HUES64 (cell line): ENCODE data around the gene CHRM3. TPM values are rescaled to one million over a fixed set of nuclear protein-coding genes. Genes with fewer than 3 reads are reported as not detected.
A peak's percentile ranks its signal among the peaks of the same experiment; 100 is the strongest.

ENCODE experiments used
- H3K27ac ChIP-seq: 2 replicates; pipeline ENCODE4 v1.7.0; 2013; ENCODE audit warnings: low read depth, low read length, inconsistent platforms
- H3K27me3 ChIP-seq: 2 replicates; pipeline ENCODE4 v1.6.1; 2013; ENCODE audit warnings: mild to moderate bottlenecking, low read length; ENCODE audit not compliant: insufficient read depth
- H3K36me3 ChIP-seq: 2 replicates; pipeline ENCODE4 v1.6.1; 2013; ENCODE audit warnings: mild to moderate bottlenecking, low read length; ENCODE audit not compliant: insufficient read depth
- H3K4me1 ChIP-seq: 2 replicates; pipeline ENCODE4 v1.6.1; 2013; ENCODE audit warnings: mild to moderate bottlenecking, low read length, moderate library complexity; ENCODE audit not compliant: insufficient read depth
- H3K4me3 ChIP-seq: 2 replicates; pipeline ENCODE4 v1.5.1; 2013; ENCODE audit warnings: mild to moderate bottlenecking, low read length, moderate library complexity
- H3K9ac ChIP-seq: 2 replicates; pipeline ENCODE4 v1.6.1; 2013; ENCODE audit warnings: mild to moderate bottlenecking, low read depth, low read length
- H3K9me3 ChIP-seq: 2 replicates; pipeline ENCODE4 v1.6.1; 2013; ENCODE audit warnings: low read depth, low read length; ENCODE audit not compliant: insufficient read depth
- WGBS: fragments of 150-250, 120-280 bp; methylation state at CpG from one replicate; pipeline ENCODE4 v1.1.7; 2013; ENCODE audit warnings: missing lambda C conversion rate; 5-methylcytosine and 5-hydroxymethylcytosine counted together
- polyA plus RNA-seq, 2 experiments: library from polyadenylated mRNA; stranded (reverse); fragments of 50-300 nt; gene quantifications; one replicate each; pipeline ENCODE4 v1.2.3, GENCODE V29; 2013

Gene CHRM3
- 2.1 TPM for polyA plus RNA-seq (2013, experiment 1 of 2)
- polyA plus RNA-seq (2013, experiment 2 of 2), result 2.9 TPM

DNA sequence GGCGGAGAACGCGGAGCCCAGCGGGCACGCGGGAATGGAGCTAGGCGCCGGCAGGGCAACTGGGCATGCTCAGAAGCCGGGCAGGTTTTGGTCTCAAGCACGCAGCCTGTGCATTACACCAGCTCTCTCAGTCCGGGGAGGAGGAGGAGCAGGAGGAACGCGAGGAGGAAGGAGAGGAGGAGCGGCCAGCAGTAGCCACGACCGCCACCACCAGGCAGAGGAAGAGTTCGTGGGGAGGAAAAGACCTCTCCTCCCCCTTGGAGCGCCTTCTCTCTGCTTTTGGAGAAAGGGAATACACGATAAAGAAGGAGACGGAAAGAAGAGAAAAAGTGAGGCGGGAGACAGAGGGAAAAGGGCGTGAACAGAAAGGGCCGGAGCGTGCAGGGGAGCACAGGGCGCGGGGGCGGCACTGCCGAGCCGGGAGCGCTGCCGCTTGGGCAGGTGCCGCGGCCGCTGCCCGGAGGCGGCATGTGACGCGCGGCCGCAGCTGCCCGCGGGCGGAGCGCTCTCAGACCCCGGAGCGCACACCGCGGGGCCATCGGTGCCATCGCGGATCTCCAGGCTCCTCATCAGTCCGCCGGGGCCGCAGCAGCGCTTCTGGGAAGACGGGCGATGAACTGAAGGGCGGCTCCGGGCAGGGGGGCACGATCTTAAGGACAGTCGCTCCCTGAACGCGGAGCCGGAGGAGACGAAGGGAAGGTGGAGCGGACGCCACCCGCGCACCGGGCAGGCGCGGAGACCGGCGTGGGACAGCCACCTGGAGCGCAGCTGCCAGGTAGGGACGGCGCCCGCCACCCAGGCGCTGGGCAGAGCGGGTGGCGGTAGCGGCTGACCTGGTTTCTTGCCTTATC lies at the start of gene CHRM3:
TSS of gene CHRM3 (plus strand) at position 116 of the 851 bp plus-strand sequence. CDS start 520,884 bp downstream, outside the sequence.
- under 1% methylated on average over 82 of the region's 82 CpGs for WGBS
- no peaks in the 10 kb centered on the region for H3K9me3 ChIP-seq
- H3K4me1 ChIP-seq, result peaks cover 8% of the 10 kb centered on the region
- H3K36me3 ChIP-seq, result no peaks in the 10 kb centered on the region
- H3K9ac ChIP-seq, result peak within 1 kb of the TSS; percentile 50
- H3K4me3 ChIP-seq, result peak within 1 kb of the TSS; percentile 69
- no peak within 1 kb of the TSS for H3K27ac ChIP-seq
- H3K27me3 ChIP-seq, result peaks cover 67% of the 10 kb centered on the region

DNA sequence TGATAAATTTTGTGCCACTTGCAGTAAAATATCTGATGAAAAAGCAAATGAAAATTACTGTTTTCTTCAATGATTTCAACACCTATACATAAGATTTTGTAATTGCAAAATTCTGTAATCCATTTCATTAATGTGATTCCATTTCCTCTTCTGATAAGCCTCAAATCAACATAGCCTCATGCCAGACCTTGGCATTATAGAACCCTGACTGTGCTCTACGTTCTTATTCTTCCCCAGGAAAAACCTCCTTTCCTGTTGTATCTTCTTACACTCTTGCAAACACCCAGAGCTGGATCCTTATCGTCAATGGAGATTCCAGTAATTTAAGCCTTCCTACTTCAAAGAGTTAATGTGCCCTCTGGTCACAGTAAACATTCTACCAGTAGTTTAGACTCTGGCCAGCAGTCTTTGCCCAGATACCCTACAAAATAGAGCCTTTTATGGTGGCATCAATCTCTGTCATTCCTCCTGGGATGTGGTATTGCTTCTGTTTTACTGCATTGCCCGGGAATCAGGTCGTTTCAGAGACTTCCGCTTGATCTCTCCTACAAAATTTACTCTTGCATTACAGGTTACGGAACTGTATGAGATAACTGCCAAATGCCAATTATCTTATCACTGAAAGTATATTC lies 48.5 kb upstream of the CHRM3 start:
- Histone ChIP-seq H3K27me3 (no peaks in the 10 kb centered on the region), H3K27ac (no peak overlapping the region), H3K4me3 (no peak overlapping the region), H3K4me1 (no peaks in the 10 kb centered on the region), H3K9ac (no peak overlapping the region), H3K9me3 (no peaks in the 10 kb centered on the region), H3K36me3 (no peaks in the 10 kb centered on the region)
- WGBS, result 90% methylated on average over 6 of the region's 6 CpGs

DNA sequence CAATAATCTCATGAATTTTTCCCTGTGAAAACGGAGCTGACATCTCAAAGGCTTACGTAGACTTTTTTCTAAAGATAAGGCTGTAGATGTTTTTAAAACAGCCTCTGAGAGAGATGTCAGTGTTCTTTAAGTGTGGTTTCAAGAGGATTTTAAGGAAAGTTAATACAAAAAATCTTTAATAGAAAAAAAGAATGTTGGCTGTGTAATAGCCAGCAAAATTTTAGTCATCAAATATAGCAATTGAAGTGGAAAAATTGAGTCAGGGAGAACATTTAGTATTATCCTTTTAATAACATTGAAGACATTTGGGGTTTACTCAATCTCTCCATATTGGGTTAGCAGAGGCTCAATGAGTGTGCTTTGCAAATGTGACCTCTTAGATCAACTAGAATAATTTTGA lies 38.6 kb upstream of the CHRM3 start:
- 96% methylated on average over 2 of the region's 2 CpGs for WGBS
- Histone ChIP-seq H3K9me3 (no peaks in the 10 kb centered on the region), H3K9ac (no peak overlapping the region), H3K4me1 (no peaks in the 10 kb centered on the region), H3K27ac (no peak overlapping the region), H3K4me3 (no peak overlapping the region), H3K36me3 (no peaks in the 10 kb centered on the region), H3K27me3 (no peaks in the 10 kb centered on the region)

DNA sequence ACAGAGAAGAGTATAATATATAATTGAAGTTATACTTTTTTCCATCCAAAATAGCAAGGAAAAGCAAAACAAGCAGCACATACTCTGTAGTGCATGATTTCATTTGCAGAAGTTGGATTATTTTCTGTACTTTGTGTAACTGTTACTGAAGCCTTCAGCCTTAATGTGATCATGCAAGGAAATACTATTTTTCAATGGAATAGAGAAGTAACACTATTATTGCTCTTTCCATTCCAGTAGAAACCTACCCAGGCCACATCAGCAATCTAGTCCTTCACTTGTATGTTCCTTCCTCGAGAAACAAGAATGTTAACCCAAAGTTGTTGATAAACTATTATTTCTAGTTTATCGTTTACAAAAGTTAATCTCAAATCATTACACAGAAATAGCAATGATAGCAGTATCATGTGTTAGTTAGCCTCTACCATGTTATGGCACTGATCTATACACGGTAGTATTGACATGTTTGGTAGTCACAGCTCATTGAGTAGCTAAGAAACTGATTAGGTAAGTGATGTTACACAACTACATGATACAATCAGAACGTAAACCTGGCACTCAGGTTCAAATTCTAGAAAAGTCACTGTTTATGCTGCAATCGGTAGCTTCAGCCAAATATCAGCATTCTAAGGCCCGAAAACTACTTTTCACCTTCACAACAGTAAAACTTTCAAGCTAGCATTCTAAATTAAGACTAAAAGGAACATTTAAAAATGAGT lies 37.6 kb upstream of the CHRM3 start:
- Histone ChIP-seq H3K36me3 (no peaks in the 10 kb centered on the region), H3K9ac (no peak overlapping the region), H3K27me3 (no peaks in the 10 kb centered on the region), H3K9me3 (no peaks in the 10 kb centered on the region), H3K4me1 (no peaks in the 10 kb centered on the region), H3K27ac (no peak overlapping the region), H3K4me3 (no peak overlapping the region)
- WGBS, result 95% methylated on average over 6 of the region's 6 CpGs

DNA sequence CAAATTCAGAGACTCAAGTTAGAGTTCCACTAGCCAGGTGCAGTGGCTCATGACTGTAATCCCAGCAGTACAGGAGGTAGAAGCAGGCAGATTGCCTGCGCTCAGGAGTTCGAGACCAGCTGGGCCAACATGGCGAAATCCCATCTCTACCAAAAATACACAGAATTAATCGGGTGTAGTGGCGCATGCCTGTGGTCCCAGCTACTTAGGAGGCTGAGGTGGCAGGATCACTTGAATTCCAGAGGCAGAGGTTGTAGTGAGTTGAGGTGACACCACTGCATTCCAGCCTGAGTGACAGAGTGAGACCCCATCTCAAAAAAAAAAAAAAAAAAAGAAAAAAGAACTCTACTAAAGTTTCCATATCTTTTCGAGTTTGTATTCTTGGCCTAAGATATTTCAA lies 36.7 kb upstream of the CHRM3 start:
- 98% methylated on average over 5 of the region's 6 CpGs for WGBS
- H3K4me1 ChIP-seq, result no peaks in the 10 kb centered on the region
- no peak overlapping the region for H3K9ac ChIP-seq
- no peaks in the 10 kb centered on the region for H3K36me3 ChIP-seq
- no peaks in the 10 kb centered on the region for H3K9me3 ChIP-seq
- H3K27ac ChIP-seq, result no peak overlapping the region
- no peaks in the 10 kb centered on the region for H3K27me3 ChIP-seq
- no peak overlapping the region for H3K4me3 ChIP-seq

DNA sequence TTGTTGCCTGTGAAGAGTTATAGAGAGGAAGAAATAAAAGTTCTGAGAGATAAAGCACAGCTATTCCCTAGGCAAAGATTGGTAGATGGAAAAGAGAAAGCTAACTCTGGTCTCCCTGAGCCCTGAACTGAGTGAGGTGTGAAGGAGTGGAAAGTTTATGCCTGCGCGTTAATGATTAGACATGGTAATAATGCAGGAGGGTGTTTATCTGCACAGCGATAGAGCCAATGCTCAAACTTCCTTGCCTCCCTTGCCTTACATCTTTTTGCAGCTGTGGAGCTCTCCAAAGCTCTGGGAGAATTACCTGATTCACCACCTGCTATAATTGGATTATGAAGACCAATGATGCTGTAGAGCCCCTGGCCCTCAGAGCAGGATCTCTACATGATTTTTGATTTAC lies 32.8 kb upstream of the CHRM3 start:
- Histone ChIP-seq H3K36me3 (no peaks in the 10 kb centered on the region), H3K9ac (no peak overlapping the region), H3K4me1 (no peaks in the 10 kb centered on the region), H3K4me3 (no peak overlapping the region), H3K27ac (no peak overlapping the region), H3K27me3 (no peaks in the 10 kb centered on the region), H3K9me3 (no peaks in the 10 kb centered on the region)
- WGBS, result 89% methylated on average over 3 of the region's 3 CpGs

DNA sequence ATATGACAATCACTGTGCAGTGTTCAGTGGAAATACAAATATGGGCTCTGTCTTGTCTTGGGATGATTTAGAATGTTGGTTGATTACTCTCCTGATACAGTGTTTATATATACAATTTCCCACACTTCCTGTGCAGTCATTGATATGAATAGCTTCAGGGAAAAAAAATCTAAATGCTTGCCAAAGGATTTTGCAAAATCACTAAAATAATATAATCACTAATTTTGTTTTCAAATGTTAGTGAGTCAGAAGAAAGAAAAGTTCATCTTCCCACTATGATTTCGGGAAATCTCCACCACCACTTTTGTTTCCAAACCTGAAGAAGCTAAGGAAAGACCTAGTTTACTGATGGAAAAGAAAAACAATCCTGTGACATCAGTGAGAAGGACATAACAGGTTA lies 32.1 kb upstream of the CHRM3 start:
- no CpG with 5 or more reads among the region's 1 CpG for WGBS

DNA sequence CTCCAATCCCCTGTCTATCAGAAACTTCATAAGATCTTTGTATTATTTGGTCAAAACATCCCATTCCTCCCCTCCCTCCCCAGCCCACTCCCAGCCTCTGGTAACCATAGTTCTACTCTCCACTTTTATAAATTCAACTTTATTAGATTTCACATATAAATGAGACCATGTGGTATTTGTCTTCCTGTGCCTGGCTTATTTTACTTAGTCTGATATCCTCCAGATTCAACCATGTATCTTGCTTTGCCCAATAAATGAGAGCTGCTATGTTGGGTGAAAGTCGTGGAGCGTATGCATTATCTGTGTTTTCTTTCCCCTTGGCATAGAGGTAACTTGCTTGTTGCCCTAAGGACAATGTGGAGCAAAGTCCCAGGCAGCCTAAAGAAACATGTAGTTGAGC lies 28.5 kb upstream of the CHRM3 start:
- WGBS, result 89% methylated on average over 2 of the region's 2 CpGs
- Histone ChIP-seq H3K4me1 (no peaks in the 10 kb centered on the region), H3K27ac (no peak overlapping the region), H3K27me3 (no peaks in the 10 kb centered on the region), H3K4me3 (no peak overlapping the region), H3K9ac (no peak overlapping the region), H3K36me3 (no peaks in the 10 kb centered on the region), H3K9me3 (no peaks in the 10 kb centered on the region)

More for the DNA sequence above, 32.1 kb upstream of the CHRM3 start:
- Histone ChIP-seq H3K4me3 (no peak overlapping the region), H3K9ac (no peak overlapping the region), H3K4me1 (no peaks in the 10 kb centered on the region), H3K27me3 (no peaks in the 10 kb centered on the region), H3K27ac (no peak overlapping the region), H3K9me3 (no peaks in the 10 kb centered on the region), H3K36me3 (no peaks in the 10 kb centered on the region)

DNA sequence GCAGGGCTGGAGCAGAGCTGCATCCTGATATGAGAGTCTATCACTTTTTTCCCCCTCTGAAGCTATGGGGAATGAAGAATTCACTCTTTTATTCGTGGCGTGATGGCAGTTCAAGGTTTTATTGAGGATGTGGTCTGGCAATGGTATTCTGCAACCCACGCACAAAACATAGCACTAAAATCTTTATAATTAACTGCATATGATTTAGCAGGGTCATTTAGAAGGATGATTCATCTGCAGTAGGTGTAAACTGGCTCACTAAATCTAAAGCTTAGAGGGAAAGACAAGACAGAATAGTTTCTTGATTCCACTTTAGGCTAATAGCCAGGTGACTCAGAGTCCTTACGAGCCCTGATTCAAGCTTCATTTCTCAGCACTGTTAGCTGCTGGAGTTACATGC lies 25.0 kb upstream of the CHRM3 start:
- H3K9me3 ChIP-seq, result no peaks in the 10 kb centered on the region
- no peaks in the 10 kb centered on the region for H3K4me1 ChIP-seq
- 92% methylated on average over 1 of the region's 4 CpGs for WGBS
- H3K36me3 ChIP-seq, result no peaks in the 10 kb centered on the region
- no peak overlapping the region for H3K9ac ChIP-seq
- no peaks in the 10 kb centered on the region for H3K27me3 ChIP-seq
- no peak overlapping the region for H3K4me3 ChIP-seq
- H3K27ac ChIP-seq, result no peak overlapping the region

DNA sequence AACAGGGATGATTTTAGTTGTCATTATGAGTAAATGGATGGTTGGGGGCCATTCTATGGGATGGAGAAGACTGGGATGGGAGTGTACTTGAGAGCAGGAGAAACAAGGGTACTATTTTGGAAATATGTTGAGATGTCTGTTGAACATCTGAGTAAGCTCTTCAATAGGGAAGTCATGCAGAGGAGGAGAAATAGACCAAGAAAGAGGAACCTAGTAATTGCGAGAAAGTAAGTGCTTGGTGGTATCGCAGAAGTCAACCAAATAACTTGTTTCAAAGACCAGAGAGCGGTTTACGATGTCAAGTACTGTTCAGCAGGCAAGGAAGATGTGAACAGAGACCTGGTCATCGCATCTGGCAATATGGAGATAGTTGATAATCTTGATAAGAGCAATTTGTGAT lies 22.4 kb upstream of the CHRM3 start:
- H3K4me1 ChIP-seq, result no peaks in the 10 kb centered on the region

DNA sequence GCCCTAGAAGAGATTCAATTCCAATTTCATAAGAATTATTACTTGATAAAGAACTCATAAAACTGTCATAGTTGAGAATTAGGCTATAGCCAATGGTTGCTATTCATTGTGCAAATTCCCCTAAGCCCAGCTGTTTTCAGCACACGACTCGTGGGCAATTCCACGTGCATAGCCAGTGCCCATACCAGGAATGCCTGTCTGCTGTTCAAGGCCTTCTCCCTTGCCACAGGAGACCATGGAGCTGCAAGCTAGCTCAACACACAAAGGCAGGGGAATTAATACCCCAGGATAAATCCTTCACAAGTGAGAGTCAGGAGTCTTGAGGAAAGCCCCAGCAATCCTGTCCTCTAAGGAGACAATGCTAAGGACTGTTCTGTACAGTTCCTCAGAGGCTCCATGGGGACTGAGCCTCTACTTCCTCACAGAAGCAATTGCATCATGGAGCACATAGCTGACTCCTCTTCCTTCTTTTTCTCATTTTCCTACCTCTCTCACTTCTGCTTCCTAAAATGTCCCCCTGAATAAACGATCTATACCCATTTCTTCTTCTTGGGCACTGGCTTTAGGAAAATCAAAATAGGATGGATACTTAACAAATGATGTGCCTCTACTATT lies 19.1 kb upstream of the CHRM3 start:
- Histone ChIP-seq H3K9ac (no peak overlapping the region), H3K27me3 (no peaks in the 10 kb centered on the region), H3K4me1 (no peaks in the 10 kb centered on the region), H3K36me3 (no peaks in the 10 kb centered on the region), H3K4me3 (no peak overlapping the region), H3K9me3 (no peaks in the 10 kb centered on the region), H3K27ac (no peak overlapping the region)
- WGBS, result 93% methylated on average over 4 of the region's 4 CpGs

More for the DNA sequence above, 22.4 kb upstream of the CHRM3 start:
- Histone ChIP-seq H3K27me3 (no peaks in the 10 kb centered on the region), H3K9ac (no peak overlapping the region), H3K27ac (no peak overlapping the region), H3K9me3 (no peaks in the 10 kb centered on the region), H3K4me3 (no peak overlapping the region), H3K36me3 (no peaks in the 10 kb centered on the region)
- 96% methylated on average over 5 of the region's 5 CpGs for WGBS
